ENCODE data around the gene VSTM2L. TPM values are rescaled to one million over a fixed set of nuclear protein-coding genes. Genes with fewer than 3 reads are reported as not detected.

Gene VSTM2L
- total RNA-seq, 2 donors from 2014 or later, result 31.3 to 69.5 TPM

Other genes starting within 250 kb of the VSTM2L start
- gene CTNNBL1, start 209.1 kb upstream of the VSTM2L start, total RNA-seq, result 10 to 100 TPM; 29.9 to 61.0 TPM
- gene TTI1, start 130.3 kb downstream of the VSTM2L start, total RNA-seq, result 10 to 100 TPM; 14.8 to 26.2 TPM
- 10 to 100 TPM; 21.9 to 27.5 TPM for gene RPRD1B, start 130.6 kb downstream of the VSTM2L start, total RNA-seq